HepG2 (cell line): ENCODE data around the gene TMEM223. TPM values are rescaled to one million over a fixed set of nuclear protein-coding genes. Genes with fewer than 3 reads are reported as not detected.

Source experiments
- ARHGAP35 ChIP-seq: sonication (generic); formaldehyde crosslinking; IDR thresholded peaks from 2 replicates; pipeline ENCODE4 v1.9.0; 2022; ENCODE audit warnings: mild to moderate bottlenecking, inconsistent platforms, moderate library complexity, missing genetic modification reagents, borderline replicate concordance
- ARID3A ChIP-seq: IDR thresholded peaks from 2 replicates; pipeline ENCODE4 v1.6.1; 2012; ENCODE audit warnings: low read depth, low read length, improper control_type of control experiment
- KLF9 ChIP-seq: IDR thresholded peaks from 2 replicates; pipeline ENCODE4 v1.6.1; 2016; ENCODE audit warnings: low read depth
- MTF1 ChIP-seq: sonication (generic); formaldehyde crosslinking; IDR thresholded peaks from 2 replicates; pipeline ENCODE4 v1.5.0; 2020; ENCODE audit warnings: missing genetic modification reagents
- MXD1 ChIP-seq: sonication (generic); formaldehyde crosslinking; IDR thresholded peaks from 2 replicates; pipeline ENCODE4 v1.4.0; 2020; ENCODE audit warnings: mild to moderate bottlenecking, missing genetic modification reagents
- NFKBIZ ChIP-seq: IDR thresholded peaks from 2 replicates; pipeline ENCODE4 v1.6.1; 2018; ENCODE audit warnings: missing genetic modification reagents, missing compliant biosample characterization
- RBFOX2 ChIP-seq: fragments of 200-400 bp; formaldehyde crosslinking; IDR thresholded peaks from 2 replicates; pipeline ENCODE4 v1.6.1; 2017; ENCODE audit warnings: low read depth, mild to moderate bottlenecking, low read length
- REST ChIP-seq, 2 experiments: IDR thresholded peaks; 2 replicates each; pipeline ENCODE4 v1.6.1; 2011 to 2012; ENCODE audit warnings: low read length in 2 of 2, borderline replicate concordance in 1 of 2, low read depth in 1 of 2, mild to moderate bottlenecking in 1 of 2, moderate library complexity in 1 of 2
- SP1 ChIP-seq, 2 experiments: fragments of 450-650 bp in 1 of 2; sonication (generic) in 1 of 2; formaldehyde crosslinking in 1 of 2; IDR thresholded peaks; 2 replicates each; pipeline versions ENCODE4 v1.4.0 to v1.6.1; 2016 to 2020; ENCODE audit warnings: missing genetic modification reagents in 1 of 2
- YEATS4 ChIP-seq: sonication (generic); formaldehyde crosslinking; IDR thresholded peaks from 2 replicates; pipeline ENCODE4 v1.4.0; 2020; ENCODE audit warnings: missing genetic modification reagents, borderline replicate concordance
- ZBTB39 ChIP-seq: sonication (generic); formaldehyde crosslinking; IDR thresholded peaks from 2 replicates; pipeline ENCODE4 v1.5.0; 2020; ENCODE audit warnings: missing genetic modification reagents
- ZNF225 ChIP-seq: sonication (generic); formaldehyde crosslinking; IDR thresholded peaks from 2 replicates; pipeline ENCODE4 v1.4.0; 2020; ENCODE audit warnings: mild to moderate bottlenecking, missing genetic modification reagents
- ZNF326 ChIP-seq: sonication (generic); formaldehyde crosslinking; IDR thresholded peaks from 2 replicates; pipeline ENCODE4 v1.4.0; 2020; ENCODE audit warnings: missing genetic modification reagents, borderline replicate concordance
- ZNF451 ChIP-seq: sonication (generic); formaldehyde crosslinking; IDR thresholded peaks from 2 replicates; pipeline ENCODE4 v1.5.0; 2020; ENCODE audit warnings: mild to moderate bottlenecking, missing genetic modification reagents
- ZNF546 ChIP-seq: sonication (generic); formaldehyde crosslinking; conservative IDR thresholded peaks from 2 replicates; pipeline ENCODE4 v1.8.1; 2023; ENCODE audit warnings: mild to moderate bottlenecking, missing genetic modification reagents
- polyA plus RNA-seq, 8 experiments: library from polyadenylated mRNA; depleted of rRNA in 3 of 8; stranded (reverse) in 7 of 8; unstranded in 1 of 8; fragments of >200 nt; fragmentation: Illumina TruSeq in 4 of 8; extraction: Trizol in 4 of 8; gene quantifications; 2 replicates each; pipeline versions ENCODE4 v1.2.1 to v1.2.3, GENCODE V29; 2011 to 2016; ENCODE audit warnings: low read depth in 4 of 8, missing spikeins in 1 of 8, mixed read lengths in 1 of 8; ENCODE audit not compliant: insufficient read depth in 1 of 8
- total RNA-seq, 5 experiments: library from RNA; depleted of rRNA; stranded (reverse); fragments of >200 nt; fragmentation: Illumina TruSeq; extraction: Trizol; gene quantifications; 2 replicates each; pipeline ENCODE4 v1.2.3, GENCODE V29; 2016; ENCODE audit warnings: low read depth in 1 of 5
- TF ChIP-seq, protein P1 (sequence below): sonication (generic); formaldehyde crosslinking; IDR thresholded peaks from 2 replicates; pipeline ENCODE4 v1.5.1; 2020; ENCODE audit warnings: missing genetic modification reagents, mild to moderate bottlenecking, borderline replicate concordance
- TF ChIP-seq, protein P2 (sequence below): sonication (generic); formaldehyde crosslinking; IDR thresholded peaks from 2 replicates; pipeline ENCODE4 v1.5.1; 2020; ENCODE audit warnings: missing genetic modification reagents, mild to moderate bottlenecking, borderline replicate concordance

TMEM223 gene
- total and polyA plus RNA-seq, 2 of the 13 experiments (the other 11 are each of a cell fraction or from before 2014, with no cell fraction given): 19.5 to 24.9 TPM

- TF ChIP-seq ARHGAP35 (peak; percentile 77), ZNF225 (CRISPR knock-in tag) (peak; percentile 87; the same call in 1 of the 2 replicates), REST (IDR thresholded peaks at IDR 0.05; ENCODE audit: borderline replicate concordance in 1 of 2, low read depth in 1 of 2, low read length in 2 of 2) (0 out of 4 replicates have a peak, but pooled peaks of 1 of the 2 experiments have one; percentile 40), MXD1 (CRISPR knock-in tag) (peak; percentile 92; the same call in 1 of the 2 replicates), RBFOX2 (peak; percentile 99), KLF9 (CRISPR knock-in tag) (no peak), ZNF451 (CRISPR knock-in tag) (peak; percentile 28; the same call in 1 of the 2 replicates), ZBTB39 (CRISPR knock-in tag) (no peak; the same call in 1 of the 2 replicates), ZNF546 (peak; percentile 94), YEATS4 (CRISPR knock-in tag) (peak; percentile 55; the same call in 1 of the 2 replicates), ZNF326 (CRISPR knock-in tag) (peak; percentile 28; the same call in 1 of the 2 replicates), MTF1 (CRISPR knock-in tag) (no peak), ARID3A (no peak), NFKBIZ (CRISPR knock-in tag) (no peak; the same call in 1 of the 2 replicates), SP1 (IDR thresholded peaks at IDR 0.05) (no peak), SP1 (CRISPR knock-in tag; IDR thresholded peaks at IDR 0.05) (peak; percentile 72)
- TF ChIP-seq, protein P1, sequence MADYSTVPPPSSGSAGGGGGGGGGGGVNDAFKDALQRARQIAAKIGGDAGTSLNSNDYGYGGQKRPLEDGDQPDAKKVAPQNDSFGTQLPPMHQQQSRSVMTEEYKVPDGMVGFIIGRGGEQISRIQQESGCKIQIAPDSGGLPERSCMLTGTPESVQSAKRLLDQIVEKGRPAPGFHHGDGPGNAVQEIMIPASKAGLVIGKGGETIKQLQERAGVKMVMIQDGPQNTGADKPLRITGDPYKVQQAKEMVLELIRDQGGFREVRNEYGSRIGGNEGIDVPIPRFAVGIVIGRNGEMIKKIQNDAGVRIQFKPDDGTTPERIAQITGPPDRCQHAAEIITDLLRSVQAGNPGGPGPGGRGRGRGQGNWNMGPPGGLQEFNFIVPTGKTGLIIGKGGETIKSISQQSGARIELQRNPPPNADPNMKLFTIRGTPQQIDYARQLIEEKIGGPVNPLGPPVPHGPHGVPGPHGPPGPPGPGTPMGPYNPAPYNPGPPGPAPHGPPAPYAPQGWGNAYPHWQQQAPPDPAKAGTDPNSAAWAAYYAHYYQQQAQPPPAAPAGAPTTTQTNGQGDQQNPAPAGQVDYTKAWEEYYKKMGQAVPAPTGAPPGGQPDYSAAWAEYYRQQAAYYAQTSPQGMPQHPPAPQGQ: peak; percentile 91; the same call in 1 of the 2 replicates
- TF ChIP-seq, protein P2, sequence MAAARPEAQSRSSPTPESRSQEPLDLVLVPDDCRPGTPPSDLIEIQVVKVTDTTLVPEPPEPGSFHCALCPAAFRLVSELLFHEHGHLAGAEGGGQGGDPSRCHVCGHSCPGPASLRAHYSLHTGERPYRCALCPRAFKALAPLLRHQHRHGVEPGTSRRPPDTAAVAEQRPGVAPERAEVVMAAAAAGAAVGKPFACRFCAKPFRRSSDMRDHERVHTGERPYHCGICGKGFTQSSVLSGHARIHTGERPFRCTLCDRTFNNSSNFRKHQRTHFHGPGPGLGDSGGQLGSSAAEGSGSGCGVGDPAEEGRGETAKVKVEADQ (CRISPR knock-in tag): peak; percentile 56; the same call in 1 of the 2 replicates
Observed at GRCh38 chr11:62791501-62792201, at the start of gene TMEM223 (continued).
